HCT116 (cell line): ENCODE results near the gene PRSS57. TPM values are rescaled to one million over a fixed set of nuclear protein-coding genes. Genes with fewer than 3 reads are reported as not detected.

Experiments used
- ATAC-seq: fragments of 200-7000 bp; cut with Tn5 transposase; 2 replicates; pipeline ENCODE4 v1.9.1; 2020; ENCODE audit warnings: mild to moderate bottlenecking, moderate library complexity
- BruUV-seq: library from RNA; stranded (reverse); fragments of 400-500 nt; replicated peaks from 2 replicates; lab custom pipeline; 2021; lab: Mats Ljungman, UMichigan
- CTCF ChIA-PET: fragments of 300-600 bp; sonication (Branson Sonifier 250); formaldehyde crosslinking; loops from one replicate; lab custom pipeline; 2021; ENCODE audit warnings: antibody characterized with exemption; lab: Charles Lee
- POLR2A ChIA-PET: fragments of 300-600, 350-600 bp; sonication (Branson Sonifier 250); formaldehyde crosslinking; loops from one replicate; lab custom pipeline; 2021; ENCODE audit warnings: antibody characterized with exemption; lab: Charles Lee
- RAD21 ChIA-PET, 2 experiments: fragments of 300-600 bp; sonication (Branson Sonifier 250); formaldehyde crosslinking; loops; one replicate each; lab custom pipeline; 2023; ENCODE audit warnings: low total read pairs in 2 of 2; ENCODE audit not compliant: uncharacterized antibody in 2 of 2, unreplicated experiment in 2 of 2, low non-redundant PET in 1 of 2; lab: Charles Lee
- DNase-seq: peaks from one replicate; pipeline ENCODE4 v3.0.0-alpha.2; 2010; ENCODE audit warnings: low read depth, low spot score
- H2AFZ ChIP-seq: fragments of 200-600 bp; shearing (Covaris generic), sonication (generic); 2 replicates; pipeline ENCODE4 v1.6.1; 2017; ENCODE audit warnings: low read depth, mixed run types, mixed read lengths, antibody characterized with exemption, low read length; ENCODE audit not compliant: poor library complexity, severe bottlenecking
- H3K27ac ChIP-seq: 2 replicates; pipeline ENCODE4 v1.5.1; 2012; ENCODE audit warnings: low read depth, low read length
- H3K27me3 ChIP-seq: fragments of 200-600 bp; sonication (generic); 2 replicates; pipeline ENCODE4 v1.6.1; 2016; ENCODE audit warnings: mixed run types, low read length, mixed read lengths; ENCODE audit not compliant: insufficient read depth
- H3K36me3 ChIP-seq, 2 experiments: fragments of 200-500 bp in 1 of 2; fragments of 200-600 bp in 1 of 2; sonication (Bioruptor generic) in 1 of 2; sonication (generic) in 1 of 2; 2 replicates each; pipeline versions ENCODE4 v1.5.1 to v1.6.1; 2014 to 2016; ENCODE audit warnings: low read length in 2 of 2, inconsistent platforms in 1 of 2, mixed read lengths in 1 of 2, mixed run types in 1 of 2; ENCODE audit not compliant: insufficient read depth in 2 of 2, control insufficient read depth in 1 of 2
- H3K4me1 ChIP-seq, 2 experiments: fragments of 200-600 bp in 1 of 2; sonication (generic) in 1 of 2; 2 replicates each; pipeline versions ENCODE4 v1.5.1 to v1.6.1; 2012 to 2017; ENCODE audit warnings: low read length in 2 of 2, inconsistent platforms in 1 of 2, mild to moderate bottlenecking in 1 of 2, mixed read lengths in 1 of 2, mixed run types in 1 of 2, moderate library complexity in 1 of 2; ENCODE audit not compliant: insufficient read depth in 2 of 2, control insufficient read depth in 1 of 2
- H3K4me2 ChIP-seq: fragments of 200-600 bp; sonication (generic); 2 replicates; pipeline ENCODE4 v1.6.1; 2017; ENCODE audit warnings: mixed run types, low read length, mixed read lengths
- H3K4me3 ChIP-seq, 2 experiments: fragments of 200-600 bp in 1 of 2; sonication (generic) in 1 of 2; replicated peaks in 1 of 2; 2 replicates each; pipeline ENCODE4 v1.5.1; 2011 to 2016; ENCODE audit warnings: low read length in 2 of 2, control low read depth in 1 of 2, low read depth in 1 of 2, mild to moderate bottlenecking in 1 of 2, mixed read lengths in 1 of 2, mixed run types in 1 of 2
- H3K79me2 ChIP-seq: fragments of 200-600 bp; sonication (generic); 2 replicates; pipeline ENCODE4 v1.6.1; 2017; ENCODE audit warnings: mild to moderate bottlenecking, mixed run types, low read length, moderate library complexity, mixed read lengths; ENCODE audit not compliant: insufficient read depth
- H3K9ac ChIP-seq: fragments of 200-600 bp; sonication (generic); 2 replicates; pipeline ENCODE4 v1.6.1; 2016; ENCODE audit warnings: low read length, mixed read lengths
- H3K9me2 ChIP-seq: fragments of 200-600 bp; sonication (generic), shearing (Covaris generic); 2 replicates; pipeline ENCODE4 v1.6.1; 2017; ENCODE audit warnings: mixed run types, mild to moderate bottlenecking, moderate library complexity; ENCODE audit not compliant: insufficient read depth
- H3K9me3 ChIP-seq, 2 experiments: fragments of 200-500 bp in 1 of 2; fragments of 200-600 bp in 1 of 2; sonication (Bioruptor generic) in 1 of 2; sonication (generic) in 1 of 2; 2 replicates each; pipeline ENCODE4 v1.6.1; 2014 to 2017; ENCODE audit warnings: low read length in 2 of 2, mixed read lengths in 2 of 2, inconsistent platforms in 1 of 2, low read depth in 1 of 2, mild to moderate bottlenecking in 1 of 2, mixed run types in 1 of 2, moderate library complexity in 1 of 2; ENCODE audit not compliant: control insufficient read depth in 1 of 2, insufficient read depth in 1 of 2
- H4K20me1 ChIP-seq: fragments of 200-600 bp; sonication (generic), shearing (Covaris generic); 2 replicates; pipeline ENCODE4 v1.6.1; 2017; ENCODE audit warnings: mixed run types, mild to moderate bottlenecking, moderate library complexity; ENCODE audit not compliant: insufficient read depth
- EGR1 ChIP-seq: IDR thresholded peaks from 2 replicates; pipeline ENCODE4 v1.6.1; 2012; ENCODE audit warnings: low read depth
- ELF1 ChIP-seq: IDR thresholded peaks from 2 replicates; pipeline ENCODE4 v1.6.1; 2012; ENCODE audit warnings: low read depth, borderline replicate concordance
- POLR2A ChIP-seq: IDR thresholded peaks from 2 replicates; pipeline ENCODE4 v1.7.0; 2011; ENCODE audit warnings: borderline replicate concordance; ENCODE audit not compliant: insufficient read depth, insufficient read length; ENCODE audit errors: extremely low read depth
- RAD21 ChIP-seq: IDR thresholded peaks from 2 replicates; pipeline ENCODE4 v1.6.1; 2012; ENCODE audit warnings: low read depth, mild to moderate bottlenecking
- SIN3A ChIP-seq: IDR thresholded peaks from 2 replicates; pipeline ENCODE4 v1.6.1; 2012; ENCODE audit warnings: low read depth
- SP1 ChIP-seq: IDR thresholded peaks from 2 replicates; pipeline ENCODE4 v1.6.1; 2012; ENCODE audit warnings: low read depth
- SRF ChIP-seq: IDR thresholded peaks from 2 replicates; pipeline ENCODE4 v1.6.1; 2012; ENCODE audit warnings: low read depth
- ZNF274 ChIP-seq: fragments of 200-500 bp; sonication (Bioruptor generic); IDR thresholded peaks from 2 replicates; pipeline ENCODE4 v1.6.1; 2014; ENCODE audit warnings: mild to moderate bottlenecking, low read depth, low read length, inconsistent platforms
- intact Hi-C: fragments of 100-400 bp; cut with micrococcal nuclease; formaldehyde crosslinking; loops from 2 replicates; pipeline ENCODE4 v1.10.0; 2022
- total RNA-seq: library from RNA; stranded (reverse); gene quantifications from one replicate; pipeline ENCODE4 v1.2.1, GENCODE V29; 2021; ENCODE audit not compliant: unreplicated experiment
- TF ChIP-seq, protein P1 (sequence below): IDR thresholded peaks from 2 replicates; pipeline ENCODE4 v1.6.1; 2012
- TF ChIP-seq, protein P2 (sequence below): IDR thresholded peaks from 2 replicates; pipeline ENCODE4 v1.6.1; 2012

PRSS57 gene
- total RNA-seq, 1 experiment from 2014 or later: not detected

DNA sequence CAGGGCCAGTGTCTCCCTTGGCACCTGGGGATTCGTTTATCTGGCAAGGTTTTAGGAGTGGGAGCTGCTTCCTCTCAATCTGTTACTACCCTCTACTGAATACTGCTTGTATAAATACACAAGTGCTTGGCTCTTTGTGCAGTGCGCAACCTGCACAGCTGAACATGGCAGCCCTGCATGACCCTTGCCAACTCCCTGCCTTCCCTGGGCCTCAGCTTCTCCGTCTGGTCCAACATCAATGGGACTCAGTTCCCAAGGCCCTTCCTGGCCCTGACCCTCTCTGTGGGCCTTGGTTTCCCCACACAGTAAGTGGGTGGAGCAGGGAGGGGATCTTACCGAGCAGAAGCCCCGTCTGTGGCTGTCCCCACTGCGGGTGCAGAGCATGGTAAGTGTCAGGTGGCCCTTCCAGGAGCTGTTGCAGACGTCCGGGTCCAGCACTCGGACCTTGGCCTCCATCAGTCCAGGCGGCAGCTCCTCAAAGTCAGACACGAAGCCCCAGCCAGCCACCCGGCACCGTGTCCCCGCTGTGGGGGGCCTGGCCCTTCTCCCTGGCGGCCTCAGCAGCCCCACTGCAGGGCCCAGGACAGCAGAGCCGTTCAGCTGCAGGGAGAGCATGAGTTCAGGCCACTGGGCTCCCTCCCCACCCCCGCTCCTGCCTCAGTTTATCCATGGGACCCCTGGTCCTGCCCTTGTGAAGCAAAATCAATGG is 8.5 kb downstream of the PRSS57 start:
- H3K9me3 ChIP-seq: no peaks in the 10 kb centered on the region
- no peak overlapping the region for H3K4me3 ChIP-seq
- H3K4me1 ChIP-seq: no peaks in the 10 kb centered on the region
- no peaks in the 10 kb centered on the region for H3K36me3 ChIP-seq
- intact Hi-C loops: no loop called here
- DNase-seq: no peak
- ChIA-PET RAD21 (no interaction called here), CTCF (no interaction called here)
- no peaks in the 10 kb centered on the region for H3K27me3 ChIP-seq
- no TSS peak for BruUV-seq
- TF ChIP-seq SRF: no peak
- TF ChIP-seq ZNF274: no peak
- no peak for TF ChIP-seq POLR2A
- TF ChIP-seq ELF1: no peak
- no peak for TF ChIP-seq EGR1
- TF ChIP-seq, all 23 proteins: peak for 0
- Histone ChIP-seq H3K4me2 (no peak overlapping the region), H3K27ac (no peak overlapping the region), H3K9me2 (no peaks in the 10 kb centered on the region), H2AFZ (no peak overlapping the region), H3K79me2 (no peaks in the 10 kb centered on the region), H4K20me1 (no peaks in the 10 kb centered on the region), H3K9ac (no peak overlapping the region)
- POLR2A ChIA-PET: no interaction called here
- ATAC-seq: no peak

DNA sequence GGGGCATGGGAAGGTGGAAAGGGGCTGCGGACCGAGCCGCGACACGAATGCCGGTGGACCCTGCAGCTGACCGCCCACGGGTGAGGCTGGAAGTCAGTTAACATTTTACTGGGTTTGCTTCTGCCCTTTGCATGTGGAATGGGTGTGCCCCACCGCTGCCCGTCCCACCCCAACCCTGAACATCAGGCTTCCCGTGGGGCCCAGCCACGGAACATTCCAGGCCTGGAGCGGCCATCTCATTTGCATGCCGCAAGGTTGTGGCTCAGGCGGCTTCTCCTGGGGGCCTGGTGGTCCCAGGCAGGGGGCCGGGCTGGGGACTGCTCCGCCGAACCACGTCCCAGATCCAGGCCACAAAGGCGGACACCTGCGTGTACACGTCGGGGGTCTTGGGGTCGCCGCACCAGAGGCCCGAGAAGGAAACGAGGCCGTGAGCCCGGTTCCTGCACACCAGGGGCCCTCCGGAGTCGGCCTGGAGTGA is 9.8 kb downstream of the PRSS57 start:
- BruUV-seq: no TSS peak
- no peak for ATAC-seq
- TF ChIP-seq SIN3A (no peak), RAD21 (no peak), ELF1 (no peak), SP1 (no peak)
- TF ChIP-seq, protein P1, sequence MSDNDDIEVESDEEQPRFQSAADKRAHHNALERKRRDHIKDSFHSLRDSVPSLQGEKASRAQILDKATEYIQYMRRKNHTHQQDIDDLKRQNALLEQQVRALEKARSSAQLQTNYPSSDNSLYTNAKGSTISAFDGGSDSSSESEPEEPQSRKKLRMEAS: no peak
- TF ChIP-seq, protein P2, sequence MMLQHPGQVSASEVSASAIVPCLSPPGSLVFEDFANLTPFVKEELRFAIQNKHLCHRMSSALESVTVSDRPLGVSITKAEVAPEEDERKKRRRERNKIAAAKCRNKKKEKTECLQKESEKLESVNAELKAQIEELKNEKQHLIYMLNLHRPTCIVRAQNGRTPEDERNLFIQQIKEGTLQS: no peak

More for the DNA sequence above, 9.8 kb downstream of the PRSS57 start:
- no peaks in the 10 kb centered on the region for H3K9me2 ChIP-seq
- intact Hi-C loops: no loop called here
- RAD21 ChIA-PET: no interaction called here
- no peaks in the 10 kb centered on the region for H4K20me1 ChIP-seq
- no peaks in the 10 kb centered on the region for H3K9me3 ChIP-seq
- H3K36me3 ChIP-seq: no peaks in the 10 kb centered on the region
- H3K4me1 ChIP-seq: peaks cover 4 to 9% of the 10 kb centered on the region in 2 experiments; a peak in 2 of 4 replicates
- H3K27ac ChIP-seq: no peak overlapping the region
- H2AFZ ChIP-seq: no peak overlapping the region
- H3K9ac ChIP-seq: no peak overlapping the region
- no peaks in the 10 kb centered on the region for H3K79me2 ChIP-seq
- POLR2A ChIA-PET: no interaction called here
- no peak overlapping the region for H3K4me2 ChIP-seq
- H3K27me3 ChIP-seq: no peaks in the 10 kb centered on the region
- H3K4me3 ChIP-seq: no peak overlapping the region
- DNase-seq: no peak
- CTCF ChIA-PET: no interaction called here
